Calu3 (cell line): ENCODE data around the gene KDM8. TPM values are rescaled to one million over a fixed set of nuclear protein-coding genes. Genes with fewer than 3 reads are reported as not detected.

Source experiments
- BruUV-seq: library from RNA; stranded (reverse); fragments of 400-500 nt; replicated peaks from 2 replicates; lab custom pipeline; 2021; lab: Mats Ljungman, UMichigan
- CTCF ChIA-PET: fragments of 300-600 bp; sonication (Branson Sonifier 250); formaldehyde crosslinking; loops from one replicate; lab custom pipeline; 2022; ENCODE audit warnings: antibody characterized with exemption; lab: Charles Lee
- DNase-seq: peaks from one replicate; pipeline ENCODE4 v3.0.0; 2022
- H3K27ac Mint-ChIP-seq: one replicate; pipeline ENCODE4 v1.8.0; 2022; ENCODE audit warnings: mixed read lengths; ENCODE audit not compliant: unreplicated experiment
- H3K27me3 Mint-ChIP-seq: one replicate; pipeline ENCODE4 v1.8.0; 2022; ENCODE audit warnings: mixed read lengths; ENCODE audit not compliant: unreplicated experiment
- H3K36me3 Mint-ChIP-seq: one replicate; pipeline ENCODE4 v1.8.0; 2022; ENCODE audit warnings: mild to moderate bottlenecking, moderate library complexity, mixed read lengths; ENCODE audit not compliant: insufficient read depth, unreplicated experiment
- H3K4me1 Mint-ChIP-seq: one replicate; pipeline ENCODE4 v1.8.0; 2022; ENCODE audit warnings: mild to moderate bottlenecking, low read depth, mixed read lengths; ENCODE audit not compliant: unreplicated experiment
- H3K4me3 Mint-ChIP-seq: one replicate; pipeline ENCODE4 v1.8.0; 2022; ENCODE audit warnings: mild to moderate bottlenecking, low read depth, moderate library complexity, mixed read lengths; ENCODE audit not compliant: unreplicated experiment
- H3K9me3 Mint-ChIP-seq: one replicate; pipeline ENCODE4 v1.8.0; 2022; ENCODE audit warnings: low read depth, mixed read lengths; ENCODE audit not compliant: unreplicated experiment
- intact Hi-C: fragments of 100-400 bp; cut with micrococcal nuclease; formaldehyde crosslinking; loops from one replicate; pipeline ENCODE4 v1.10.0; 2022; ENCODE audit not compliant: unreplicated experiment
- total RNA-seq: library from RNA; stranded (reverse); gene quantifications from 2 replicates; pipeline ENCODE4 v1.2.3, GENCODE V29; 2022
- TF ChIP-seq, protein P1 (sequence below): fragments of 200-600 bp; IDR thresholded peaks from one replicate; pipeline ENCODE4 v1.8.0; 2022; ENCODE audit warnings: antibody characterized with exemption; ENCODE audit not compliant: unreplicated experiment

Gene KDM8
- total RNA-seq, 1 experiment from 2014 or later, result 8.4 TPM

DNA sequence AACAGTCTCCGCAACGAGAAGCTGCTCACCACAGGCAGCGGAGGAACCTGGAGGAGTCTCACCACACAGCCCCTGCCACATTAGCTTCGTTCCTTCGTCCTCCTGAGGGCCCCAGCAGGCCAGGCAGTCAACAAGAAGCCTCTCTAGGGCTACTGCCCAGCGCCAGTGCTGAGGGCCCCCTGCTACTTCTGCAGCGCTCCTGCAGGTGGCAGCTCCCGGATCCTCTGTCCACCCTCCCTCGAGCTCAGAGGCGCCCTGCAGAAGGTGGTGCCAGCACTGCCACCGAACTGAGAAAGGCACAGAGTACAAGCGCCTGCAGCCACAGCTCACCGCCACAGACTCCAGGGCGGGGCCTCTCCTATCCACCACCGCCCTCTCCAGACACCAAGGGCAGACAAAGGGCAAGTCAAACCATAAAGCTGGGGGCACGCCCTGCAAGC lies 27.3 kb downstream of the KDM8 start:
- CTCF ChIA-PET, result no interaction called here
- DNase-seq, result no peak
- peaks cover 10% of the 10 kb centered on the region for H3K4me1 Mint-ChIP-seq
- H3K27ac Mint-ChIP-seq, result no peak overlapping the region
- H3K4me3 Mint-ChIP-seq, result no peak overlapping the region
- intact Hi-C loops, result loop anchor here (10.0 kb wide), 1 partner anchor 224 kb away; no protein-coding TSS in a partner anchor
- no peaks in the 10 kb centered on the region for H3K9me3 Mint-ChIP-seq
- peaks cover 34% of the 10 kb centered on the region for H3K36me3 Mint-ChIP-seq
- TF ChIP-seq, protein P1, sequence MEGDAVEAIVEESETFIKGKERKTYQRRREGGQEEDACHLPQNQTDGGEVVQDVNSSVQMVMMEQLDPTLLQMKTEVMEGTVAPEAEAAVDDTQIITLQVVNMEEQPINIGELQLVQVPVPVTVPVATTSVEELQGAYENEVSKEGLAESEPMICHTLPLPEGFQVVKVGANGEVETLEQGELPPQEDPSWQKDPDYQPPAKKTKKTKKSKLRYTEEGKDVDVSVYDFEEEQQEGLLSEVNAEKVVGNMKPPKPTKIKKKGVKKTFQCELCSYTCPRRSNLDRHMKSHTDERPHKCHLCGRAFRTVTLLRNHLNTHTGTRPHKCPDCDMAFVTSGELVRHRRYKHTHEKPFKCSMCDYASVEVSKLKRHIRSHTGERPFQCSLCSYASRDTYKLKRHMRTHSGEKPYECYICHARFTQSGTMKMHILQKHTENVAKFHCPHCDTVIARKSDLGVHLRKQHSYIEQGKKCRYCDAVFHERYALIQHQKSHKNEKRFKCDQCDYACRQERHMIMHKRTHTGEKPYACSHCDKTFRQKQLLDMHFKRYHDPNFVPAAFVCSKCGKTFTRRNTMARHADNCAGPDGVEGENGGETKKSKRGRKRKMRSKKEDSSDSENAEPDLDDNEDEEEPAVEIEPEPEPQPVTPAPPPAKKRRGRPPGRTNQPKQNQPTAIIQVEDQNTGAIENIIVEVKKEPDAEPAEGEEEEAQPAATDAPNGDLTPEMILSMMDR, result no peak
- no peaks in the 10 kb centered on the region for H3K27me3 Mint-ChIP-seq
- no TSS peak for BruUV-seq

GRCh38 chr16:27231692-27232060 lies 28.4 kb downstream of the KDM8 start:
- H3K27me3 Mint-ChIP-seq, result no peaks in the 10 kb centered on the region
- BruUV-seq, result no TSS peak
- no peaks in the 10 kb centered on the region for H3K9me3 Mint-ChIP-seq
- CTCF ChIA-PET, result interaction anchor here (0.7 kb wide), 1 partner anchor 9 kb away, joined by 3 read pairs; no protein-coding TSS in a partner anchor
- no peak overlapping the region for H3K27ac Mint-ChIP-seq
- H3K4me1 Mint-ChIP-seq, result peaks cover 11% of the 10 kb centered on the region
- intact Hi-C loops, result loop anchor here (10.0 kb wide), 1 partner anchor 223 kb away; no protein-coding TSS in a partner anchor
- DNase-seq, result no peak
- peaks cover 36% of the 10 kb centered on the region for H3K36me3 Mint-ChIP-seq
- TF ChIP-seq, protein P1, result no peak
- H3K4me3 Mint-ChIP-seq, result no peak overlapping the region

GRCh38 chr16:27232061-27232900 lies 29.0 kb downstream of the KDM8 start:
- no peak overlapping the region for H3K4me3 Mint-ChIP-seq
- intact Hi-C loops, result loop anchor here (10.0 kb wide), 1 partner anchor 223 kb away; no protein-coding TSS in a partner anchor
- no peaks in the 10 kb centered on the region for H3K27me3 Mint-ChIP-seq
- CTCF ChIA-PET, result no interaction called here
- H3K27ac Mint-ChIP-seq, result no peak overlapping the region
- DNase-seq, result no peak
- BruUV-seq, result no TSS peak
- H3K4me1 Mint-ChIP-seq, result peaks cover 11% of the 10 kb centered on the region
- TF ChIP-seq, protein P1, result no peak
- peaks cover 39% of the 10 kb centered on the region for H3K36me3 Mint-ChIP-seq
- H3K9me3 Mint-ChIP-seq, result no peaks in the 10 kb centered on the region

- peaks cover 17% of the 10 kb centered on the region for H3K4me1 Mint-ChIP-seq
- H3K4me3 Mint-ChIP-seq, result no peak overlapping the region
- H3K9me3 Mint-ChIP-seq, result no peaks in the 10 kb centered on the region
- no TSS peak for BruUV-seq
- DNase-seq, result no peak
- H3K27me3 Mint-ChIP-seq, result no peaks in the 10 kb centered on the region
- H3K27ac Mint-ChIP-seq, result no peak overlapping the region
- peaks cover 35% of the 10 kb centered on the region for H3K36me3 Mint-ChIP-seq
- TF ChIP-seq, protein P1, result no peak
- intact Hi-C loops, result loop anchor here (10.0 kb wide), 1 partner anchor 222 kb away; no protein-coding TSS in a partner anchor
- CTCF ChIA-PET, result no interaction called here
Measured at GRCh38 chr16:27232901-27233625, 29.7 kb downstream of the KDM8 start.
